GM18526 (cell line): ENCODE measurements around the gene TNKS1BP1.

Experiments
- POLR2A ChIP-seq: IDR thresholded peaks from 3 replicates; pipeline ENCODE4 v1.6.1; 2011; ENCODE audit not compliant: insufficient read length; ENCODE audit errors: extremely low read depth

The TNKS1BP1 gene

DNA sequence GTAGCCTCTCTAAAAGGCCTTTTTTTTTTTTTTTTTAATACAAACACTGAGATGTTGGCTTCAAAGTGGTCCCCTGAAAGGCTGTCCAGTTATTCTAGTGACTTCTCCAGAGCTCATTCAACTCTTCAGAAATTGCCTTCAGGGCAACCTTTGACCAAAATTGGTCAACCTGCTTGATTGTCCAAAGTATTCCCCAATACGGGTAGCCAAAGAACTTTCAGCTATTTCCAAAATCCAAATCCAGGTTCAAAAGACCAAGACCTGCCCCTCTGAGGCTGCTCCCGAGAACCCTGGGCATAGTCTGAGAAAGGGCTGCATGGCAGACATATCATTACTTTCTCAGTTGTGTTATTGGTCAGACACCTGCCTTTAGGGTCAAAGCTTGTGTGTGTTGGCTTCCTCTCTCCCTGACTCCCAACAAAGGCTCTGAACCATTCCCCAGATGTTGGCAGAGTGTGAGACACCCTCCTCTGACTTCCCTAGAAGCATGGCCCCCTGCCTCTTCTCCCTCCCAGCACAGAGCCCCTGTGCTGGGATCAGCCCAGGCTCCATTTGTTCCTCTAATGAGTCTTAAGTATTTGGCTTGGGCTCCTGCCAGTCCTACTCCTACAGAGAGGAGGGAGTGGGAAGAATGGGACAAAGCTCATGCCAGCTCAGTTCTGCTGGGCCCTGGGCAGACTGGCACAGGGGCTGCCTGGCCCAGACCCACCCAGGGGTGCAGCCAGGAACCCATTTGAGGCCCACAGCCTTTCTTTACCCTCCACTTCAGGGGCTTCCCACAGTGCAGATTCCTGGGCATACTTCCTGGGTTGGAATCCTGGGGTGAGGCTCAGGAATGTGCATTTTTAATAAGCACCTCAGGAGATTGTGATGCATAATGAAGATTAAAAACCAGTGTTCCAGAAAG is 30.3 kb downstream of the TNKS1BP1 start:
- no peak for TF ChIP-seq POLR2A

- no peak for TF ChIP-seq POLR2A
Observed at GRCh38 chr11:57290288-57290687, 34.5 kb downstream of the TNKS1BP1 start.

- TF ChIP-seq POLR2A: no peak
Observed at GRCh38 chr11:57288771-57289579, 35.8 kb downstream of the TNKS1BP1 start.

GRCh38 chr11:57287884-57288283 is 36.9 kb downstream of the TNKS1BP1 start:
- TF ChIP-seq POLR2A: no peak

- no peak for TF ChIP-seq POLR2A
Observed at GRCh38 chr11:57283231-57283990, 41.3 kb downstream of the TNKS1BP1 start.

- no peak for TF ChIP-seq POLR2A
Observed at GRCh38 chr11:57279116-57279515, 45.6 kb downstream of the TNKS1BP1 start.

DNA sequence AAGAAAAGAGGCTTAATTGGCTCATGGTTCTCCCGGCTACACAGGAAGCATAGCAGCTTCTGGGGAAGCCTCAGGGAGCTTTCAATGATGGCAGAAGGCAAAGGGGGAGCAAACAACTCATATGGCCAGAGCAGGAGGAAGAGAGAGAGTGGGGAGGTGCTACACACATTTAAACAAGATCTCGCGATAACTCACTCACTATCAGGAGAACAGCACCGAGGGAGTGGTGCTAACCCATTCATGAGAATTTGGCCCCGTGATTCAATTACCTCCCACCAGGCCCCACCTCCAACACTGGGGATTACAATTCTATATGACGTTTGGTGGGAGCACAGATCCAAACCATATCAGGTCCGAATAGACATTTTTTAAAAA is 46.0 kb downstream of the TNKS1BP1 start:
- no peak for TF ChIP-seq POLR2A

DNA sequence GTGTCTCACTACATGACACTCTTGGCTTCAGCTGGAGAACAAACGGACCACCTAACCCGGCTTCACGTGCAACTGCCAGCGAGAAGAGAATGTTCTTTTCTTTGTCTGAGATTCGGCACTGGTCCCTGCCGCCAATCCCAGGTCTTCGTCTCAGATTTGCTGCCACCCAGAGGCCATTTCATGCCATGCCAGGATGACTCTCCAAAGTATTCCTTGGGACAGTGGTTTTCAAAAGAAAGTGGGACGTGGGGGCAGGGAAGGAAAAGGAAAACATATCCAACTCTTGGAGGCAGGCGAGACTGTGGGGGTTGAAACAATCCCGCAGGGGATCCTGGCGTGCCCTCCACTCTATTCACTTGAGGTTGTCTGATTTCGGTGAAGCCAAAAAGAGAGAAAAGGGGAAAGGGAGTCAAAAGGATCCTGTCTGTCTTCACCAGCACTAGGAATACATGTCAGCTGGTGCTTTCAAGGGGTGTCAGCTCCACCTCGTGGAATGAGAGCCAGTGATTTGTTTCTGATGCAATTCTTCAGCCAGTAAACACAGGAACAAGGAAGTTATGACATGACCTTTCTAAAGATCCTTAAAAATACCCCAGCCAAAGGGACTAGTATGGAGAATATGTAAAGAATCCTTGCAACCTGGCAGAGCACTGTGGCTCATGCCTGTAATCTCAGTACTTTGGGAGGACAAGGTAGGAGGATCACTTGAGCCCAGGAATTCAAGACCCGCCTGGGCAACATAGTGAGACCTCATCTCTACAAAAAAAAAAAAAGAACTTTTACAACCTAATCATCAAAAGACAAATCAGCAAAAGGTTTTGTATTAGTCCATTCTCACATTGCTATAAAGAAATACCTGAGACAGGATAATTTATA is 46.7 kb downstream of the TNKS1BP1 start:
- no peak for TF ChIP-seq POLR2A

DNA sequence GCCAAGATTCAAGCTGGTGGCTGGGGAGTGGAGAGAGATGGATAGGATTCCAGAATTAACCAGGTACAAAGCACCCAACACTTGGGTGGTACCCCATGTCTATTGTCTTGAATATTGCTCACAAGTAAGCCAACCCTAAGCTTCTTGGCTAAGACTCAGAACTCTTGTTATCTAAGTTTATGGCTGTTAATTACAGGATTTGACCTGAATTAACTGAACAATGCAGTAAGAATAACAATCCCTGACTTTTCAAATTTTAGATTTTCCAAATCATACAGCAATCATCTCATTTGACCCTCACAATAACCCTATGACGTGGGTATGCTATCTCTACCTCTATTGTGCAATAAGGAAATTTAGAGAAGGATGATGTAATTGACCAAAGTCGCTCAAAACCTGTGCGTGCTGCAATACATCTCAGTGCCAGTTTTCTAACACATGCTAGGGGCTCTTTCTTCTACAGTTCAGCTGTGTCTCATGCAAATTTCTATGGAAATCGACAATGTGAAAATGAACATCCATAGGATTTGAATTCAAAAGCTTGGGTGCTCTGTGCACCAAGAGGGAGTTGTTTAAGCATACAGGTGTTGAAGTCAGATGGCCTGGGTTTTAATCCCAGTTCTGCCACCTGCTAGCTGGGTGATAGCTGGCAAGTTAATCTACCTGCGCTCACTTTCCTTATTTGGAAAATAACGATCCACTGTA is 47.6 kb downstream of the TNKS1BP1 start:
- TF ChIP-seq POLR2A: no peak

- TF ChIP-seq POLR2A: no peak
Observed at GRCh38 chr11:57276169-57276970, 48.4 kb downstream of the TNKS1BP1 start.

DNA sequence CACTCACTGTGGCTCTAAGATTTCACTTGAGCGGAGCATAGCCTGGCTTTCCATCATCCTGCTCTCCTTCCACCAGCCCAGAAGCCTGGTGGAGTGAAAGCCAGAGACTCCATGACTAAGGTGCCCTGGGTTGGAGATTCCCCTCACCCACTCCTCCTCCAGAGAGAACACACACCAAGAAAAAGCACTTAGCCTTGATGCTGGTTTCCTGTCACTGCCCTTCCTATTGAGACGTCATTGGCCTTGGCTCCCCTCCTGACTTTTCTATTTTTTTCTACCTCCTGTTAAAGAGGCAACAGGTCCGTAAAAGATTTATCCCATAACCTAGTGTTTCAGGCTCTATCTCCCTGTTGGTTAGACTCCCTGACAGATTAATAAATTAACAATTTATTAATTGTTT is 49.2 kb downstream of the TNKS1BP1 start:
- no peak for TF ChIP-seq POLR2A

DNA sequence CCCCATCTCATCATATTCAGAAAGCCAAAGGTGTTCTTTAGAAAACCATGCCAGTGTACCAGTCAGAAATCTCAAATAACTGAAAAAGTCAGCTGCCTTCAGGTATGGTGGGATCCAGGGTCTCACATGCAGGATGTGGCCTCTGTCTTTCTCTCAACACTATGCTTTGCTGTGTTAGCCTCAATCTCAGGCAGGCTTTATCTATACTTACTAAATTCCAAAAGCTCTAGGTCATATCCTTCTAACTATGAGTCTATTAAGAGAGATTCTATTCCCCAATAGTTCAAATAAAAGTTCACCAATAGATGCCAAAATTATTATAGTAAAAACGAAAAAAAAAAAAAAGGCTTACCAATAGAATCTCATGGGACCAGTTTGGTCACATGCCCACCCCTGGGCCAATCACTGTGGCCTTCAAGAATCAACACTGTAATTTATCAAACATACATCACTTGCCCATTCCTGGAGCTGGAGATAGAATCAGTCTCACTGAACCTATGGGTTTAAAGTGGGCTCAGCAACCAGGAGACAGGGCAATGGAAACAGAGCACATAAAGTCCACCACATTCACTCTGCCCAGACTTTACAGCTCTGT is 49.8 kb downstream of the TNKS1BP1 start:
- TF ChIP-seq POLR2A: no peak
